OCI-M1 (cell line): ENCODE results near the gene C10orf95.

Experiments used
- DNase-seq: peaks from one replicate; lab custom pipeline; 2025; lab: John Stamatoyannopoulos, UW

C10orf95 gene

DNA sequence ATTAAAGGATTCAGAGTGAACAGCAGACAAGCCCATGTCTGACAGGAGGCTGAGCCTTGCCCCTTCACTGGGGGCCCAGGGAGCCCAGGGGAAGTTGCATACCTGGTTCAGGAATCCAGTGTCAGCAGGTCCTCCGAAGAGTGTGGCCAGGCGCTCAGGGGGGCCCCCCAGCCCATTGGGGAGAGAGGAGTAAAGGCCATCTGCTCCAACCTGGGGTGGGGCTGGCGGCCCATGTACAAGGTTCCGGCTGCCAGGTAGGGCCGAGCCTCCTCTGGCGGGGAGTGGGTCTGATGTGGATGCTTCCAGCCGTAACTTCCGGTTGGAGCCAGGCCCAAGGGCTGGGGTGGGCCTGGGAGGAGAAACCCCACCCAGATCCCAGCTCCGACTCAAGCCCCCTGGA is 35.1 kb downstream of the C10orf95 start:
- no peak for DNase-seq

DNA sequence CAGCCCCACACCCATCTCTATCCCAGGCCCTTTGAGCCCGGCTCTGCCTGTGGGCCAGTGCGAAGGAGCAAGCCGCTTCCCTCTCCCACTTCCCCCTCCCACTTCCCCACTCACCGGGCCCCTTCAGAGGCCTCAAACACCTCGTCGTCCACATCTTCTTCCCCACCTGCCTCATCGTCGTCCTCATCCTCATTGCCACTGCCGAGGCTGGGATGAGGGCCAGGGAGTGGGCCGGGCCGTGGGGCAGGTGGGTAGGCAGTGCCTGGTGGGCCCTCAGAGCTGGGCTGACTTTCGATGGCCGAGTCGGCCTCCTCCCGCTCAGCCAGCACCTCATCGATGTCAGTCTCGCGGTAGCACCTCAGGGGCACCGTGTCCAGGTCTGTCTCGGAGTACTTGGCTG is 36.6 kb downstream of the C10orf95 start:
- DNase-seq: no peak

DNA sequence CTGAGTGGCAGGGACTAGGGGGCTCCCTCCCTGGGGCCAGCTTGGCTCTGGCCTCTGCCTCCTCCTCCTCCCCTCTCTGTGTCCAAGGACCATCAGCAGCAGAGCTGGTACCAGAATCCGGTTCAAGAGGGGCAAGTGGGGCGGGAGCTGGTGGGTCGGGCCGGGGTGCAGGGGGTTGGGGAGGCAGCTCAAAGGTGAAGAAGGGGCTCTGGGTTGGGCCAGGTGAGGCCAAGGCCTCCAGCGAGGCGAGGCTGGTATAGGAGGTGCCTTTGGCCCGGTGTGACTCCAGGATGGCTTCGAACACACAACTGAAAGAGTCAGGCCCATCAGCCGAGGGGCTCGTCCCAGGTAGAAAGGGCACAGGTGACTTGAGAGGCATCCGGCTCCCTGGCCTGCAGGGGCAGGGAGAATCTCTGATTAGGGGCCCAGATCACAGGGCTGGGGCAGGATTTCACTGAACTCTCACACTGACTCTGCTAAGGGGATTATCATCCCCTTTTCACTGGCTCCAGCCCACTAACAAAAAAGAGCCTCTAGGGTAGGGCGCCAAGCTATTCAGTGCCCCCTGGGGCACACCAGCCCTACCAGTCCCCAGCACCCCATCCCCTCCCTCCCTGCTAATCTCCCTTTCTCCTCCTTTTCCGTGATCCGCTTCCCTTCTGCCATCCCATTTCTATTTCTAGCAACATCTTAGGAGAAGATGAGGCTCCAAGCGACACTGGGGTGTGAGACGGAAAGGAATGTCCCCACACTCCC is 37.4 kb downstream of the C10orf95 start:
- no peak for DNase-seq

DNA sequence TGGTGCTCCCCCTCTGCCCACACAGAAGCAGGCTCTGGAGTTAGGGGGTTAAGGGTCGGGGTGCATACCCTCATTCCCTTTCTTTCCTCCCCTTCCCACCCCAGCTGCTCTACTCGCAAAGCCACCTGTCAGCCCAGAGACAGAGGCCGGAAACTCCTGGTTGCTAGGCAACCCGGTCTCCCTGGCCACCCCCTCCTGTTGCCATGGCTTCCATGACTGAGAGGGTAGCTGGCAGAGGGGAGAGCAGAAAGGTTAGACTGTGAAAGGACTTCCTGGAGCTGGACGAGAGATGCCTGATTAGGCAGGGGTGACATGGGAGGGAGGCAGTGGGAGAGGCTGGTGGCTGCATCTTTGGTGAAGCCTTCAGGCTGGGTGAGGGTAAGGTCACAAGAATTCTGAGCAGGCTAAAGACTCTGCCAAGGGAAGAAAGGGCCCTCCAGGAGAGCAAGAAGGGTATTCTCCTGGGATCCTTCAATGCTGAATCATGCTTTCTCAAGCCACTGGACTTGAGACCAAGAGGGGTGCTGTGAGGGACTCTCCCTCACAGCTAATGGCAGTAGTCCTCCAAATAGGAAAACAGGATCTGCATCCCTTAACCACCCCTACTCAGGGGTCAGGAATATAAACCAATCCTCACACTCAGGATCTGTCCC is 38.2 kb downstream of the C10orf95 start:
- DNase-seq: peak; percentile 34

DNA sequence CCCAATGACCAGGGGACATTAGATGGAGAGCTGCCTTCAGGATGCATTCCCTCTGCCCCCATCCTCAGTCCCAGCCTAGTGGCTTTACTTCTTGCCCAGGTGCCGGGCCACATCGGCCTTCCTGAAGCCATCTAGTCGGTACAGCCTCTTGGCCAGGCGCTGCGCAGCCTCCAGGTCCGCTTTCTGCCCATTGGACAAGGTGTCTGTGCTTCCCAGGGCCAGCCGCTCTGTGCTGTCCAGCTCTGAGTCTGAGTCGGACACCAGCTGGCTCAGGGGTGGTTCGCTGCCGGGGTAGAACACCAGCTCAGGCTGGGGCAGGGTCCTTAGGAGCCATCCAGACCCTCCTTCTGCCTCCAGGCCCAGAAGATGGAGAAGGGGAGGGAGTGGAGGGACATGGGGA is 39.0 kb downstream of the C10orf95 start:
- DNase-seq: no peak

DNA sequence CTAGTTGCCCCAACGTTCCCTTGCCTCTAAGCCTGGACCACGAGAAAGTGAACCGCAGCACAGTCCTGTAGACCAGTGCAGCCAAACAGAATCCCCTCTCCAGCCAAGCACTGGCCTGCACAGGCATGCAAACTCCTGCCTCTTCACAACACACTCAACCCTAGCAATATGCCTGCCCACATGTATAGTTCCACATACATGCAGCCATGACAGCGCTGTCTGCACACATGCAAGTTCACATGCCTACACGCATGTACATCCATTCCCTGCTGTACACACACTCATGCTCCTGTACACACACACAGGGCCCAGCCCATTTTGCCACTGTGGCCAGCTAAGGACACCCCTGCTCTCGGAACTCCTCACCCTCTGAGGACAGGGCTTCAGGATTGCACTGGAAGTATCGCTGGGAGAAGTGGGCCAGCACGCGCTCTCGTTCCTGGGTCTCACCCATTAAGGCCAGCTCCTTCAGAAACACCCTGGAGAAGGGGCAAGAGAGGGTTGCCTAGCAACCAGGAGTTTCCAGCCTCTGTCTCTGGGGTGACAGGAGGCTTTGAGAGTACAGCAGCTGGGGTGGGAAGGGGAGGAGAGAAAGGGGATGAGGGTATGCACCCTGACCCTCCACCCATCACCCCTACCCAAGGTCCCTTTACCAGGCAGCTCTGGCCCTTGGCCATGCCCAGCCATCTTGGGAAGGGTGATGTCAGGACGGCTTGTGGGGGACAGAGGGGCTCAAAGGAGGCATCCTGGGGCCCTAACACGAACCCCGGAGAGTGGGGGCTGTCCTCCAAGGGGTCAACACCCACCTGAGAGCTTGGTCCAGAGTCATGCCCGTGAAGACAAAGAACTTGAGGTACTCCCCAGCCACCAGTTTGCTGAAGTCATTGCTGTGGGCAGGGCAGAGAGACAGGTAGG is 39.7 kb downstream of the C10orf95 start:
- no peak for DNase-seq

DNA sequence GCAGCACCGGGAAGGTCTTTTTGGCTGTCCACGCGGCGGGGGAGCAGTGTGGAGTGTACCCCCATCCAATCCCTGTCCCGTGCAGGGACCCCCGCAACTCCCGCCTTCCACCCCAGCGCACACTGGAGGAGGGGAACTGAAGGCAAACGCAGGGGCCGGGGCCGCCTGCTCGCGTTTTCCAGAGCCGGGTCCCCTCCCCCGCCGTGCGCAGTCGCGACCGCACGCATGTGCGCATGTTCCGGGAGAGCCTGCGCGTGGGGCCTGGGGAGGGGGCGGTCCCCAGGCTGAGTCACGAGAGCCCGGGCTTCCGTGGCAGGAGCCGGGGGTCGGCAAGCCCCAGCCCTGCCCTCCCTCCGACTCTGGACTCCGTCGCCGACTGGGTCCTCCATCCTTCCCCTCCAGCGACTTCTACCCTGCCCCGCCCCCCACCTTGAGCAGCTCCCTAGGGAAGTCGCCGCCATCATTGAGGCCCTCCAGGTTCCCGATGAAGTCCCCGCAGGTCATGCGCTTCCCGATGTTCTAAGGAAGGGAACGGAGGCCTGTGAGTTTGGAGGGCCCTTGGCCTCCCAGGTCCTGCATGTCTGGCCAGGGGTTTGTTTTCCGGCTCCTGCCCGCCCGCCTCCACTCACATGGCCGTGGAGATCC is 40.8 kb downstream of the C10orf95 start:
- no peak for DNase-seq

DNA sequence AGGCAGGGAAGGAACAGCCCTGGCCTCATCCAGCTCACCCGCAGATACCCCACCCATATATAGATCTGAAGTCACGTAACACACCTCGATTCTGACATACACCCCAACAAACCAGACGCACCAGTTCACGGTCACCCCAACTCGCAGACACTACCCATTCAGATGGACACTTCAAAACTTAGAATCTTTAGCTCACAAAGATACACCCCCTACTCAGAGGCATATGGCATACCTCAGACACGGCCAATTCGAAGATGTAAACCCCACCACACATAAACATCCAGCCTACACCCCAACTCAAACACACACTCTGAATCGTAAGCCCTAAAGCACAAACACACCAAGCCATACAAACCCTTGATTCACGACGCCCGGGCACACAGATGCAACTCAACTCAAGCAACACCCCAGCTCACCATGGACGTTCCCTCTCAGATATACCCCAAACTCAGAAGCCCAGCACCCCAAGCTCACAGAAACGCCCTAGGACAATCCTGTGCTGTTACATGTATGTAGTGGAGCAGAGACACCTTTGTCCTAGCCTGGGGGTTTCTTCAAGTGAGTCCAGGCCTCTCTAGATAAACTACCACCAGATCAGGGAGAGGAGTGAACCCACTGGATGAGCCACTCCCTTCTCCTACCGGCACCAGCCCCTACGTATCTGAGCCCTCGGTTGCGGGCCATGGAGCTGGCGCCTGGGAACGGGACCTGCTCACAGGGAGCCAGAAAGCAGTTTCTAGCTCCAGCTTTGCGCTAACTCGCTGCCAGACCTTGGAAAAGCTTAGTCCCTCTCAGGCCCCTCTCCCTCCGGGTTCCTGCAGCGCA is 41.5 kb downstream of the C10orf95 start:
- DNase-seq: no peak

DNA sequence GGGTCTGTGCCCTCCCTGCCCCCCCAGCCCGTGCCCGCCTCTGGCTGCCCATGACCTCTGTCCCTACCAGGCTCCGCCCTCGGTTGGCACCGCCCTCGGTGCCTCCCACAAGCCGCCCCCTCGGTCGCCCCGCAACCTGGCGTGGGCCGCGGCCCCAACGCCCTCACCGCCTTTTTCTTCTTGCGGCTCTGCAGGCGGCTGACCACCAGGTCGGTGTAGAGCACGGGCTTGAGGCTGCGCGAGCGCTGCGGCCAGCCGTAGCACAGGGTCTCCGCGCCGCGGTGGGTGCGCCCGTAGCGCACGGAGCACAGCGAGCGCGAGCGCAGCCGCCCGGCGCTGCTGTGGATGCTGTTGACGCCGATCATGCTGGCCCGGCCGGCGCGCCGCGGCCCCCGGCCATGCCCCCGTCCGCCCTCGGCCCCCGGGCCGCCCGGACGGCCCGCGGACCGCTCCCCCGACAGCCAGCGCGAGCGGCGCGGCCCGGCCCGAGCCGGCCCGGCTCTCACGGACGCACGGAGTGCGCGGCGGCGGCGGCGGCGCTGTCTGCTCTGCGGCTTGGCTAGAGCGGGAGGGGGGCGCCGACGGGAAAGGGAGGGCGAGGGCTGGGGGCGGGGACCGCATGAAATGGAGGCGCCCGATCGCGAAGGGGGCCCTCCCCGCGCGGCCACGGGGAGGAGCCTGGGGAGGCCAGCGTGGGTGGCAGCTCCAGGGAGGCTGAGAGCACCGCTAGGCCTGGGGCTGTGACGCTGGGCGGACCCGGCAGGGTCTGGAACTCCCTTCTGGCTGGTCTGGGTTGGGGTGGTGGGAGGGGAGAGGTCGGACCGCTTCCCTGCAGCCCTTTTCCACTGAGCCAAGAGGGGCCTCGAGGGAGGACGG is 42.4 kb downstream of the C10orf95 start:
- no peak for DNase-seq

DNA sequence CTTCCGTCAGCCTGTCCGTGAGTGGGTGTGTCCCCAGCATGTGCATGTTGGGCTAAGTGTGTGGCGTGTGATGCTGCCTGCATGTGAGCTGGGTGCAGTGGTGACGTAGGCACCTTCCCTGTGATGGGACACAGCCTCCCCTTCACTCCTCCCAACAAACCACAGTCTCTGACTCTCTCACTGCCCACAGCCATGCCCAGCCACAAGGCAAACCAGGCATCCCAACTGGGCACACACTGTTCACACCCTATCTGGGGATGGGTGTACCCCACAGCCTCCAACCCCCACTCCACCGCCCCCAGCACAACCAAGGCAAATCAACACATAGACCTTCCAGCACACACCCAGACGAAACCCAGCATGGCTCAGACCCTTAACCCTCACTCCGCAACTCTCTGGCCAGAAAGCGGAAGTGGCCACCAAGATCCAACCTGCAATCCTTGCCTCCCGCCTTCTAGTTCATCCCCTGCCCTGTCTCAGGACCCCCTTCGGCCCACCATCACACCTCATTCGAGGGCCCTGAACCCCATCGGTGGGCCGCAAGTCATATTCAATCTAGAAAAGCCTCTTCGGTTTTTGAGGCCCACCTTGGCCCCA is 43.1 kb downstream of the C10orf95 start:
- no peak for DNase-seq

DNA sequence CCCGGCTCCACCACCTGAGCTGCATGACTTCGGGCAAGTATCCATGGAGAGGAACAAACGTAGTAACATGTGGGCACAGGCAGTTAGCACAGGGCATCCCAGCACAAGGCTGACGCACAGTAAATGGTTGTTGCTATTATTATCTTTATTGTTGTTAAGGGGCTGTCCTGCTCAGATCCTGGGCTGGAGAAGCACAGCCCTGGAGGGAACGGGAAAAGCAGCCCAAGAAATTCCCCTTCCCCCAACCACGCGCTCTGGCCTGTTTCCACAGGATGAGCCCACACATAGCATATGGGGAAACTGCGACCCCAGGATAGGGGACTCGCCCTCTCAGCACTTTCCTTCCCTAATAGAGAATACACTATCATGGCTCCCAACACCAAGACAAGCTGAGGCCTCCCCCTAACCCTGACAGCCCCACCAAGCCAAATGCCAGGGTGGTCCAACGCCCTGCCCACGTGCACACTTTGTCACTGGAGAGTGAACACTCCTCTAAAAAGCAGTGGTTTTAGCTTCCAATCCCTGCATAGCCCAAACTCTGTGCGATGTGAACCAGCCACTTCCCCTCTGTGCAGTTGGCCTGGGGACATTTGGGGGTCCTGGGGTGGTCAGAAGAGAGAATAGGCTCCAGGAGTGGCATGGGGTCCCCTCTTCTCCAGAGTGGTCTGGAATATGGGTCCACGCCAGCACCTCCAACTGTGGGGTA is 43.8 kb downstream of the C10orf95 start:
- DNase-seq: no peak

DNA sequence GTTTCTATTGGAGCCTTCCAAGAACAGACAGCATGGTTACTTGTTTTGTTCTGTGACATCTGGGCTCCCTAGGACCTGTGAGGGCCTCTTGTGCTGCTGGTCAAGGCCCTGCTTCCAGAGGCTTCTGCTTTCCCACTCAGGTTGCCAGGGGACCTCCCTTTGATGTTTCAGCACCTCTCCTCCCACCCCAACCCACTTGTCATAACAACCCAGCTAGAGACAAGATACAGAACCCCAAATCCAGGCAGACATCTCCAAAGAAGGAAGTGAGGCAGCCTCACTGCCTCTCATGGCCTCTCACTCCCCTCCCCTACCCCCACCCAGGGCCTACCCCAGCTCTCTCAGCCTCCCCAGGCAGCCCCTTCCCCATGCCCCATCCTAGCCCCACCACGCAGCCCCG is 44.5 kb downstream of the C10orf95 start:
- DNase-seq: no peak

DNA sequence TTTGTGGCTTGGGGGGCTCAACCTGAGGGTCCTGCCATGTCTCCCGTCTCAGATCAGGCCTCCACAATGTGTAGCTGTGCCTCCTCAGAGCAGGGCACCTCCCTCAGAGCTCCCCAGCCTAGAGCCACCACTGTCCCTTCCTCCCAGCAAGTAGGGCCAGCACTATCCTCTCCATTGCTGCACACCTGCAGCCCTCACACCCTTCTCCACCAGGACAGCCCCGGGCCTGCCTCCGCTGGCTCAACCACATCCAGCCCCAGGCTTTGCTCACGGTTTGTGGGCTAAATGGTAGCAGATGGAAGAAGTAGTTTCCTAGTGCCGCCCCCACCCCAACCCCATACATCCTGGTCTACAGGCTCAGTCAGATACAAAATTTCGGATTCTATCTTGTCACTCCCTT is 45.7 kb downstream of the C10orf95 start:
- no peak for DNase-seq

DNA sequence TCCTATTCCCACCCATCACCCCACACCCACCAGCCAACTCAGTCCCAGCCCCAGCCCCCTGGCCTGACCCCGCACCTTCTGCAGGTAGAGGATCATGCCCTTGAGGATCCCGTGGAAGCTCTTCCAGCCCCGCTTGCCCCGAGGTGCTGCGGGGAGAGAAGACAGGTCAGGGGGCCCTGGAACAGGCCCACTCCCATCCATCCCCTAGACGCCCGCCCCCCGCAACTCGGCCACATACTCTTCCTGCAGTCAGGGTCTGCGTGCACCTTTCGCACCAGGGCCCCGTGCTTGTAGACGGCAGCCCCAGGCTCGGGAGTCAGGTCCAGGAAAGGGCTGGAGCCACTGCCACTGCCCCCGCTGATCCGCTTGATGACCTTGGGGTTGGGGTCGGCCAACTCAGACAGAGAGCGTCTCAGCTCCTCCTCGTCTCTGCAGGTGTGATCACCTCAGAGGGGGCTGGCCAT is 46.2 kb downstream of the C10orf95 start:
- no peak for DNase-seq

DNA sequence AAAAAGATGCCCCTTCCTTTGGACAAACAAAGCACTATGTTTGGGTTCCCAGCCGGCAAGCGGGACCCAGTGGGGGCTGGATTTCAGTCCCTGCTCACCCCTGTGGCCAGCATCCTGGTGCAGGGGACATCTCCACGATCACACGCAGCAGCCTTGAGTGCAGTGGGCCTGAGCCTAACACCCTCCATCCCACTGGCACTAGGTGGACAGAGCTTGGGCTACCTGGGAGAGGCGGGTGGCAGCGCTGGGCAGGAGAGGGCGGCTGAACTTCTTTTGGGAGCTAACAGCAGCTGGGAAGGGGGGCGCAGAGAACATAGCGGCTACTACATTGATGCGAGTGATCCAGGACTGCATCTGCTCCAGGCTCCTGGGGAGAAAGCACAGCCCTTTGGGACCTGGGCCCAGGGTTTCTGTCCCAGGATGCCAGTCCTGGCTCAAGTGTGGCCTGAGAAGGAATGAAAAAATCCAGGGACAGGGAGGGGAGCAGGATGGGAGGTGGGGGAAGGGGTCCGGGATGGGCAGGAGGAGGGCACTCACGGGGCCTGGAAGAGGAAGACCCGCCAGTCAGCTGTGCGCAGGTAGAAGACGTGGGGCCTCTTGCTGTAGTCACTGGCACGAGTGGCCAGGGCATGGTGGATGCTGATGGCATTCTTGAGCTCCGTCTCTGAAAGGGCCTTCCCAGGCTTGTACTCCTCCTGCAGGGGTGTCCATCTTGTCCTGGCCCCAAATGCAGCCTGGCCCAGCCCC is 46.8 kb downstream of the C10orf95 start:
- no peak for DNase-seq

DNA sequence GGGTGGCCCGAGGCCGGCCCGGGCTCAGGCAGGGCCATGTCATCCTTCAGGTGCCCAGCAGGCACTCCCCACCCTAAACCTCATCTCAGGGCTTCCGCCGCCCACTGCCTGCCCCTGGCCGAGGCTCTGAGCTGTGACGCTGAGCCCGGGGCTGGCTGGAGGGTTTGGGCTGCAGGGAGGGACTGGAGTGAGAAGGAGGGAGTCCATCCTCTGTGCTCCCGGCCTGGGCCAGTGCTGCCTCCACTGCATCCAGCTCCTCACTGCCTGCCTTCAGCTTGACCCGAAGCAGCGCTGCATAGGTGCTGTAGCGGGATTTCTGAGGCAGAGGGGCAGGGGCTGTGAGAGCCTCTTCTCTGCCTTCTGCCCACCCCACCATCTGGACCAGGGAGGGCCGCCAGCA is 48.2 kb downstream of the C10orf95 start:
- no peak for DNase-seq

DNA sequence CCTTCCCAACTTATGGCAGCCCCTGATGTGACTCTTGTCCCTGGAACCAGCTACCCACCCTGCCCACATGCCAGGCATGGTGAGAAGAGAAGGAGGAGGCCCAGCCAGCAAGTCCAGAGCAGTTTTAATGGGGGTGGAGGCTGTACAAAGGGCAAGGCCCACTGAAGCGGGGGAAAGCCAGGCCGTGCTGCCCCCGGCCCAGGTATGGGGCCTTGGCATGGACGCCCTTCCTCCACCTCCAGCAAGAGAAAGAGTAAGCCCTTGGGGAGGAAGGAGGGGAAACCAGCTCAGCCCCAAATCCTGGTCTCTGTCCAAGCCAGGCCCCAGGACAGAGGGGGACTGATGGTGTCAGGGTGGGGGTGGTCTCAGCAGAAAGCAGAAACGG is 48.8 kb downstream of the C10orf95 start:
- no peak for DNase-seq

DNA sequence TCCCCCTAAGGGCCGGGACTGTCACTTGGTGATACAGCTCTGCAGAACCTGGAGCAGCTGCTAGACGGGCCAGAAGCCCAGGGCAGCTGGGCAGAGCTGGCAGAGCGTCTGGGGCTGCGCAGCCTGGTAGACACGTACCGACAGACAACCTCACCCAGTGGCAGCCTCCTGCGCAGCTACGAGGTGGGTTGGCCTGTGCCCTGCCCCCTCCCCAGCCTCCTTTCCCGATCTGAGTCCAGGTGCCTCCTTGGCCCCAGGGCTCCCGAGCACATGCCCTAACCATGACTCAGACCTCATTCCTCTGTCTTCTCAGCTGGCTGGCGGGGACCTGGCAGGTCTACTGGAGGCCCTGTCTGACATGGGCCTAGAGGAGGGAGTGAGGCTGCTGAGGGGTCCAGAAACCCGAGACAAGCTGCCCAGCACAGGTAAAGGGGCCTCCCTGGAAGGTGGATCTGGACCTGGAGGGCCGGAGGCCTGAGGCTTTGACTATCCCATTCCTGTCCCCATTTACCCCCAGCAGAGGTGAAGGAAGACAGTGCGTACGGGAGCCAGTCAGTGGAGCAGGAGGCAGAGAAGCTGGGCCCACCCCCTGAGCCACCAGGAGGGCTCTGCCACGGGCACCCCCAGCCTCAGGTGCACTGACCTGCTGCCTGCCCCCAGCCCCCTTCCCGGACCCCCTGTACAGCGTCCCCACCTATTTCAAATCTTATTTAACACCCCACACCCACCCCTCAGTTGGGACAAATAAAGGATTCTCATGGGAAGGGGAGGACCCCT is 49.4 kb downstream of the C10orf95 start:
- DNase-seq: no peak
